CD1c-positive myeloid dendritic cell (primary cell): Measurements from ENCODE around the gene ZNF398.

ENCODE experiments used
- DNase-seq: peaks from one replicate; pipeline ENCODE4 v3.0.0-alpha.2; 2016; ENCODE audit errors: extremely low spot score

ZNF398 gene

DNA sequence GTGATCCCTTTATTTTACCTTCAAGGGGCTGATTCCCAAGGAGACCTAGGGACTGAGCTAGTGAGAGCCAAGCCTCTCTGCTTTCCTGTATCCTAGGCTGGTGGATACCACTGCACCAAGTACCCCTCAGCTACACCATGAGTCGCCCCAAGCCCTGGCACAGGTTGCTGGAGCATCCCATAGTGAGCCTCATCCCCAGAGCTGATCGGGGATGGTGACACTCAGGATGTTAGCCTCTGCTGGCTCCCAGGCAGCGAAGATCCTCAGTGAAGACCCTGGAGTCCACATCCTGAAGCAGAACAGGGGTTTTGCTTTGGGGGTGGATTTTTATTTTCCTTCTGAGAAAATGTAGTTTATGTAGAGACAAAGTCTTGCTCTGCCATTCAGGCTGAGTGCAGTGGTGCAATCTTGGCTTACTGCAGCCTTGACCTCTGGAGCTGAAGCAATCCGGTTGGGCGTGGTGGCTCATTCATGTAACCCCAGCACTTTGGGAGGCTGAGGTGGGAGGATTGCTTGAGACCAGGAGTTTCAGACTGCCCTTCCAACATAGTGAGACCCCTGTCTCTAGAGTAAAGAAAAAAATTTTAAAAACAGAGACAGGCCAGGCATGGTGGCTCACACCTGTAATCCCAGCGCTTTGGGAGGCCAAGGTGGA is 79.7 kb downstream of the ZNF398 start:
- no peak for DNase-seq

DNA sequence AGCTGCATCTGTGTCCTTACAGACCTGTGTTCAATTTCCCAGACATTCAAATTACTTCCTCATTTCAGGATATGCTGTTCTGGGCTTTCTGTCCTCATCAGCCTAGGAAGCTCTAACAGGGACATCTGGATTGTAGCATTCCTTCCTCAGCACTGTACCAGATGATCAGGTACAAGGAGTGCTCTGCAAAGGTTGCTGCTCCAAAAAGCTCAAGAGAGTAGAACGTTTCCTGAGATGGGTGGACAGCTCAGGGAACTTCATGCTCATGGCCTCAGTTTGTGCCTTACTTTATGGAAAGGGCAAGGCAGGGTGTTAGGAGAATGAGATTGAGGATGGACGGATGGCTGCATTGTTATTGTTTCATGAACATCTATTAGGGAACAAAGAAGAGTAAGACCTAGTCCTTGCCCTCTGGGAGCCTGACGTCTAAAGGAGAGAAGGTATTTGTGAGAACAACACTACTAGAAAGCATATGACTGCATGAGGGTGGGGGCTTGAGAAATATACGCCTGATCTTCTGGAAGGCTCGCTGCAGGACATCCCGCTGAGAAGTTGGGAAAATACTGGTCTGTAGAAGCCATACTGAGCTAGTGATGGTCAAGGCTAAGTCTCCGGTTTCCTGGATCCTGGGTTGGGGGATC is 81.7 kb downstream of the ZNF398 start:
- no peak for DNase-seq

DNA sequence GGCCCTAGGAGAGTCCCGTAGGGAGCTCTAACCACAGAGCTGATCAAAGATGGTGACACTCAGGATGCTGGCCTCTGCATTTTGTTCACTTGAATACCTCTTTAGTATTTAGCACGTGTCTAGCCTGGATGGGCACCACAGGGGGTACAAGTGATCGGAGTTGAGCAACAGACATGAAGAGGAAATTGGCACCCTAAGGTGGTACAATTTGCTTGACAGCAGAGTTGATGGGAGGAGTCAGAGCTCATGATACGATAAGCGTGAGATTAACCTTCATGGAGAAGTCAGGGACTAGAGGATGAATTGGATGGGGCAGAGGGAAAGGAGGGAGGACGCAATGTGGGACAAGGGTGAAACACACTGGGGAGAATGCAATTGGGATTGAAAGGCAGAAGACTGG is 82.3 kb downstream of the ZNF398 start:
- DNase-seq: no peak

DNA sequence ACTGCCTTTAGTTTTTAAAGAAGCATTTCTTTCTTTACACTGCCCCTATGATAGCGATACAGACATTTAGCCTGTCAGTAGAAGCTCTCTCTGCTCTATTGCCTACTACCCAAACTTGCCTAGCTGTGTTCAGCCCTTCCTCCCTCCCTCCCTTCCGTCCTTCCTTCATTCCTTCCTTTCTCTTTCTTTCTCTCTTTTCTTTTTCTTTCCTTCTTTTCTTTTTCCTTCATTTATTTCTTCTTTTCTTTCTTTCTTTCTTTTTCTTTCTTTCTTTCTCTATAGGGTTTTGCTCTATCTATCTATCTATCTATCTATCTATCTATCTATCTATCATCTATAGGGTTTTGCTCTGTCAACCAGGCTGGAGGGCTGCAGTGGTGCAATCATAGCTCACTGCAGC is 85.1 kb downstream of the ZNF398 start:
- no peak for DNase-seq
